Stimulated activated CD4-positive, alpha-beta T cell treated with anti-CD3 and anti-CD28 coated beads, Interleukin-1b, Interleukin-23, amount 100 ng/mL, for 48 hours (primary cell): ENCODE data around the gene MMP24OS.

Source experiments
- DNase-seq: peaks from one replicate; pipeline ENCODE4 v3.0.0-alpha.2; 2020

Gene MMP24OS

GRCh38 chr20:35290186-35290886 lies 12.4 kb upstream of the MMP24OS start:
- DNase-seq, result no peak

DNA sequence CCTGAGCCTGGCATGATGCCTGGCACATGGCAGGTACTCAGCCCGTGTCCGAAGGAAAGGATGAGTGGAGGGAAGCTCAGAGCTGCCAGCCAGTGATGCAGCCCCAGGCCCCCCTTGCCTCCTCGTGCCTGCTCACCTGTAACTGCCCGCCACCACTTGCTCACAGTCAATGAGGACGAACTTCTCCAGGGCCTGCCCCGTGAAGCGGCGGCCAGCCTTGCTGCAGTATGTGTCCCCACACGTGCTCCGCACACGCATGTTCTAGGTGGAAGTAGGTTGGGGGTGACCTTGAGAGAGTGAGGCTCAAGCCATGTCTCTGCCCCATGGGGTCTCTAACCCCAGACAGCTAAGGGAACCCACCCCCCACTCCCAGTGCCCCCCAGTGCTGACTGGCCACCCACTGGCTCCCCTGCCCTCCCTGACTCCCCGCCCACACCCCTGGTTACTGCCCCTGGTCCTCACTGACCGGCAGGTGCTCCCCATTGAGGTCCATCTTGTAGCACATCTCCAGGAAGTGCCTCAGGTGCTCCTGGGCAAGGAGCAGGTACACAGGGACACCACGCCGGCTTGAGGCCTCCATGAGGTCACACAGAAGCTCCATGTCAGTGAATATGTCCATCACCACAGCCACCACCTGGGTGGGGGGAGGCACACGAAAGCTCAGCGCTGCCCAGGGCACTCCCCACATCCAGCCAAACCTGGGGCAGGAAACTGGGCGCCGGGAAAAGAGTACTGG lies 10.6 kb upstream of the MMP24OS start:
- no peak for DNase-seq

DNA sequence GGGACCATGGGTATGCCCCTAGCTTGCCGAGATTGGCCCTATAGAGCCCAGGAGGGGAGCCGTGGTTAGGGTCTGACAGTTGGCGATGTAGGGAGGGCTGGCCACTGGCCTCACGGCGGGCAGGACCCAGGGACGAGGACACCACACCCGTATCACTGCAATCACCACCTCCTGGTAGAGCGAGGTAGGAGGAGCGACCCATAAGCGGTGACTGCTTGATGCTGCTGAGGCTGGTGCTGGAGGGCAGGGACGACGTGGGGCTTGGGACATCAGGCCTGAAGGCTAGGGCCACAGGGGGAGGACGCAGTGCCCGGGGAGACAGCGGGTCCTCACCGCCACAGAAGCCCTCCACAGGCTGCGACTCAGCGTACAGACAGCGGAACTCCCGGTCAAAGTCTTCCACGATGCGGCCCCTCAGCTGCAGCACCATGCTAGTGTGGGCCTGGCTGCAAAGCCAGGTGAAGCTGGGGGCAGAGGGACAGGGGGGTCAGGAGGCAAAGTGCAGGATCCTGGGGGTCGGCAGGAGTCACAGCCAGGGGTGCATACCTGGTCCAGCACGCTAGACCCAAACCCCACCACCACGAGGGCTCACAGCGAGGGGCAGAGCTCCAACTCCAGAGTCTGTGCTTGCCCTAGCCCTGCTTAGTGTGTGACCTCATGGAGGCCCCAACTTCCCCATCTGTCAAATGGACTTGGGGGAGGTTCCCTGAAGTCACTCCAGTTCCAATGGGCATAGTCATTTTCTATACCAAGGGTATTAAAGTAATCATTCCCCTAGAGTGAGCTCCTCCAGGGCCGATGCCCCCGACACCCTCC lies 9.8 kb upstream of the MMP24OS start:
- no peak for DNase-seq

DNA sequence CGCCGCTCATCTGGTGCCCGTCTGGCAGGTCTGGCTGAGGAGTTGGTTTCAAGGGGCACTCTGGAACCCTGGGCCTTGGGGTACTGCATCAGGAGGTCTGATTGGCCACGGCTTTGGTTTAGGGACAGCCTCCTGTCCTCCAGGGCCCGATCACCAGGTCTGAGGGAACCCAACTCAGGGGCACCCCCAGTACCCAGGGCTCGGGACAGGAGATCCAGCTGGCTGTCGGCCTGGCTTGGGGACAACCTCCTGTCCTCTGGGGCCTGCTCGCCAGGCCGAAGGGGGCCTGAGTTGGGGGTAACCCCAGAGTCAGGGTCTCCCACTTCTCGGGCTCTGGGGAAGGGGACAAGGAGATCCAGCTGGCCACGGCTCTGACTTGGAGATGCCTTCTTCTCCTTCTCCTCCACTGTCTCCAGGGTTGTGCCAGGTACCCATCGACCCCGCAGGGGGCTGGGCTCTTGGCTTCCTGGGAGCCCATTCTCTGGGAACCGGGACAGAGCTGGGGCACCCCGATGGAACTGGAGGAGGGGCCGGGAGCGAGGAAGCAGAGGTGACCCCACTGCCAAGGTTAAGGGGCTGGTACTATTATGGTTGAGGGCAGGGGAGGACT lies 9.1 kb upstream of the MMP24OS start:
- no peak for DNase-seq

- no peak for DNase-seq
Measured at GRCh38 chr20:35286077-35286898, 8.4 kb upstream of the MMP24OS start.

GRCh38 chr20:35285806-35286076 lies 7.8 kb upstream of the MMP24OS start:
- DNase-seq, result no peak

GRCh38 chr20:35284992-35285805 lies 7.3 kb upstream of the MMP24OS start:
- no peak for DNase-seq

DNA sequence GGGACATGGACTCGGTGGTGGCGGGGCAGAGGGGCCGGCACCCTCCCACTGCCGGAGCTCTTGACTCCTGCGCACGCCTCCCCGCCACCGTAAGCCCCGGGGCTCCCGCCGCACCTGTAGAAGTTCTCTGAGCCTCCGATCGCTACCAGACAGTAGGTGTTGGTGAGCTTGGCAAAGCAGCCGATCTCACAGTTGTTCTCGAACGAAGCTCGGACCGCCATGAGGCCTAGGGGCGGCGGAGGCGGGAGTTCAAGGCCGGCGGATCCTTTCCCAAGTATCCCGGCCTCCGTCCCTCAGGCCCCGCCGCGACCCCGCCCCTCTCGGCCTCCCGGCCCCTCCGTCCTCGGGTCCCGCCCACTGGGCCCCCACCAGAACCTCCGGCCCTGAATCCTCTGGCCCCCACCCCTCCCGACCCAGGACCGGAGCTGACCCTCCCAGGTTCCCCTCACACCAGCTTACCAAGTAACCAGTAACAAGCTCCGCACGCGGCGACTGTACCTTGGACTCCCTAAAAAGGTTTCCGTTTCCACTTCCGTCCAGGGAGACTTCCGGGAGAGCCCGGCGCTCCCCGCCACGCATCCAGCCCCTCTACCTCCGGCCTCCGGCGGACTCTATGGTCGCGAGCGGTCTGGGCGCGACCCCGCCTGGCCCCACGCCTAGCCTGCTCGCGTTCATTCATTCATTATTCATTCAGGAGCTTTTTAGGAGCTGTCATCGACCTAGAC lies 6.5 kb upstream of the MMP24OS start, which contains the start of gene EIF6:
TSS of gene EIF6 (minus strand) at position 506 of the 725 bp plus-strand sequence. CDS start at position 221, 285 bp downstream.
- peak; percentile 87 for DNase-seq

- no peak for DNase-seq
Measured at GRCh38 chr20:35283441-35284266, 5.7 kb upstream of the MMP24OS start.

GRCh38 chr20:35281506-35282101 lies 3.7 kb upstream of the MMP24OS start:
- no peak for DNase-seq

GRCh38 chr20:35280523-35280922 lies 2.6 kb upstream of the MMP24OS start:
- no peak for DNase-seq

DNA sequence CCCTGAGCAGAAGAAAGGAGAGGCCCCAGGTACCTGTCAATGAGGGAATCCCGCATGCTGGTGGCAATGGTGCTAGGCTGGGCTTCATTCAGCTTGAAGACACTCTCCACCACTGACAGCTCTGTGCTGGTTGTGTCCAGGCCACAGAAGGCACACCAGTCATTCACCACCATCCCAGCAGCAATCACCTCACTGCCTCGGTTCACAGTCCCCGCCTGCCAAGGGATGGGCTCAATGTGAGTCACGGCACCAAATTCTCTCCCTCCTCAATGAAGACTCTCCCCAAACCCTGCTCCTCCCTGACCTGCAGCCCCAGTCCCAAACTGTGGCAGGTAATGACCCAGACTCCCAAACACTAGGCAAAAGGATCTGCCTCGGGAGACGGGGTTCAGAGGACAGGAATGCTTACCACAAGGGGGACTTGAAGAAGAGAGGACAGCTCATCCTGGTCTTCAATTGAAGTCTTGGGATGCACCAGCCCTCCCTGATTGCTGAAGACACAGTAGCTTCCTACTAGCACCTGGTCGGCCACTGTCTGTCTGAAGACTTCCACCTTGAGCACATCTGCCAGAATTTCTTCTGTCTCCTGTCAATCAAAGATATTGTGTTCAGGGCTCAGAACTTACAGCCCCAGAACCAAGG lies 1.7 kb upstream of the MMP24OS start:
- DNase-seq, result no peak

DNA sequence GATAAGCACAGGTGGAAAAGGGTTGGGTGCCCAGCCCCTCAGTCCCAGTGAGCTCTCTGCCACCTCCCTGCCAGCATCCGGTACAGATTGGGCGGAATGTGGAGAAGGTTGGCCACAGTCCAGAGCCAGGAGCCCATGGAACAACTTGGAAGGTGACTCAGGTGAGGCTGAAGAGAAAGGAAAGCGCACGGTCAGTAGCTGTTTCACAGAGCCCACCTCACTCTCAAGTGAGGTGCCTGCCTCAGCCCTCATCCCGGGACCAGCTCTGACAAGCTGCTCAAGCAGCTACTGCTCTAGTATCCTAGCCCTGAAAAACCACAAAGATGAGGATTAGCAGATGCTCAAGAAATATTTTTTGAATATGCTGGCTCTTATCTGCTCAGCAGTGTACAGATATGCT lies 1.1 kb upstream of the MMP24OS start:
- no peak for DNase-seq

DNA sequence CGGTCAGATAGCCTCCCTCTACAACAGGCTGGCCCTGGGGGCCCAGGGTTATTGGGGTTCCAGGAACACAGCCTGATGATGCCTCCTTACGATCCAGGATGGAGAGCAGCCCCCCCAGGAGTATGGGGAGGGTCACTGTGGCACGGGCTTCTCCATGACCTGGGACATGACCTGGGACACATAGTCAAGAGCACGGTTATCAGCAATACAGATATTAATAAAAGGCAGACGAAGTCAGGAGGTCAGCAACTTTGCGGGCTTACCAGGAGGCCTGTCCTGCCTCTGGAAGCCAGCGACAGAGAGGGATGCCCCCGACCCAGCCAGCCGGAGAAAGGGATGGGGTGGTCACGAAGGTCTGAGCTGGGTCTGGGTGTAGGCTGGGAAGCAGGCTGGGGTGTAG lies 795 bp downstream of the MMP24OS start:
- DNase-seq, result no peak

- no peak for DNase-seq
Measured at GRCh38 chr20:35276408-35276807, 1.5 kb downstream of the MMP24OS start.

DNA sequence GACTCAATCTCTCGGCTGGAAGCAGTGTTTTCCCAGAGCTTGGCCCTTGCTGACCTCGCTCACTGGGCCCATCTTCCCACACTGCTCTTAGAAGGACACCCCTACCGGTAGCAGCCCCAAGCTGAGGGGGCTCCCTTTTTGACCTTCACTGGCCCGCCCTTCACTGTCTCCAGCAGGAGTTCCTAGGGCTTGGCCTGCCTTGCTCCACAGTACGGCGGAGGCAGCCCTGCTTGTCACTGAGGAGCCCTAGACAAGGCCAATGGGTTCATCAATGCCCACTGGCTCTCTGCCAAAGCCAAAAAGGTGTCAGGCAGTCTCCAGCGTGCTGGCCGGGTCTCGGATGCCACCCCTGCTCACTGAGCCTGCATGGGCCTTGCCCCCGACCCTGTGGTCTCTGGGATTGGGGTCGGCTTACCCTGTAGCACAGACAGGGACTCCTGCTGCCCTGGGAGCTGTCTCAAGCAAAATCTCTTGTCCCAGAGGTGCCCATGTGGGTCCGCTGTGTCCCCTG lies 2.1 kb downstream of the MMP24OS start:
- DNase-seq, result no peak

DNA sequence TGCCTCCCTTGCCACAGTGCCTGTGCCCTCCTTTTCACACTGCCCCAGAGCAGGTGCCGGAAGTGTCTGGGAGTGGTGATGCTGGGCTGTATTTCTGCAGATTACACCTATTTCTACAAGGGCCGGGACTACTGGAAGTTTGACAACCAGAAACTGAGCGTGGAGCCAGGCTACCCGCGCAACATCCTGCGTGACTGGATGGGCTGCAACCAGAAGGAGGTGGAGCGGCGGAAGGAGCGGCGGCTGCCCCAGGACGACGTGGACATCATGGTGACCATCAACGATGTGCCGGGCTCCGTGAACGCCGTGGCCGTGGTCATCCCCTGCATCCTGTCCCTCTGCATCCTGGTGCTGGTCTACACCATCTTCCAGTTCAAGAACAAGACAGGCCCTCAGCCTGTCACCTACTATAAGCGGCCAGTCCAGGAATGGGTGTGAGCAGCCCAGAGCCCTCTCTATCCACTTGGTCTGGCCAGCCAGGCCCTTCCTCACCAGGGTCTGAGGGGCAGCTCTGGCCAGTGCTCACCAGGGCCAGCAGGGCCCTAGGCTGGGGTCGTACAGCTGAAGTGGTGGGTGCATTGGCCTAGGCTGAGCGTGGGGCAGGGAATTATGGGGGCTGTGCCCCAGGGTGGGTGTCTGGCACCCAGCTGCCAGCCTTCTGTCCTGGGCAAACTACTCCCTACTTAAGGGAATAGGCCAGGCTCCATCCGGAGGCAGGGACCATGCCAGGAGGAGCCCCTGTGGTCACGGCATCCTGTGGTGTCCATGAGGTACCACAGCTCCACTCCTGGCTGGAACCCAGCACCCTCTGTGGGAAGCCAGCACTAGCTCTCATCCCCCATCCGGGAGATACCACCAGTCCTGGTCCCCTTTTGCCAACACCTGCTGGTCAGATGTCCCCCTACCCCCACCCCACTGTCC lies 3.5 kb downstream of the MMP24OS start:
- no peak for DNase-seq
